Measurements from ENCODE around the gene GATA5.

Gene GATA5

DNA sequence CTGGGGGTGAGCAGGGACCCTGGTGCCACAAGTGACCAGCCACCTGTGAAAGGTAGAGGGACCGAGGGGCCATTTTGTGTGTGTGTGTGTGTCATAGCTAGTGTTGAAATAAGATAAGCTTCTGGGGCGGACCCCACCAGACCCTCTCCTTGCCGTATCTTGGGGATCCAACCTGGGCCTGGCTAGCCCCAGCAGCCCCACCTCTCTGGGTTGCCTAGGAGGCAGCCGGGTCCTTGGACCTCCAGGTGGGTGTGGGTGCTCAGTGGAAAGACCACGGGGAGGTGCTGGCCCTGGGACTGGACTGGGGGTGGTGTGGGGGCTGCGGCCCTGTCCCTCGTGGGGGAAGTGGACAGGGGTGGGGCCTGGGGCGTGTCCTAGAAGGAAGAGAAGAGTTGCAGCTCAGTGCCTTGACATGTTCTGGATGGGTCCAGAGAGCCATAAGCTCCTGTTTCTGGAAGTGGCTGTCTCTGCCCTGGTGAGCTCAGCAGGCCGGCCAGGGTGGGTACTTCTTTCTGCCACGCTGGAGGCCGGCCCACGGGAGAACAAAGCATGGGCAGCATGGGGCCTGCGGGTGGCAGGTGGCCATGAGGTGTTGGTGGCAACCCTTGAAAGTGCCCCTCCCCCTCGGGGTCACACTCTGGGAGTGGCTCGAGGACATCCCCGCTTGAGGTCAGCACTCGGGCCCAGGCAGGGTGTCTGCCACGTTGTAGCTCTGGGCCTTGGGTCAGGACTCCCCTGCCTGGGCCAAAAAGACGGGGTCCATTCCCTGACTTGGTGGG is 56.9 kb downstream of the GATA5 start:
- DNase-seq (ENCODE audit: low read depth, low spot score) = no peak

DNA sequence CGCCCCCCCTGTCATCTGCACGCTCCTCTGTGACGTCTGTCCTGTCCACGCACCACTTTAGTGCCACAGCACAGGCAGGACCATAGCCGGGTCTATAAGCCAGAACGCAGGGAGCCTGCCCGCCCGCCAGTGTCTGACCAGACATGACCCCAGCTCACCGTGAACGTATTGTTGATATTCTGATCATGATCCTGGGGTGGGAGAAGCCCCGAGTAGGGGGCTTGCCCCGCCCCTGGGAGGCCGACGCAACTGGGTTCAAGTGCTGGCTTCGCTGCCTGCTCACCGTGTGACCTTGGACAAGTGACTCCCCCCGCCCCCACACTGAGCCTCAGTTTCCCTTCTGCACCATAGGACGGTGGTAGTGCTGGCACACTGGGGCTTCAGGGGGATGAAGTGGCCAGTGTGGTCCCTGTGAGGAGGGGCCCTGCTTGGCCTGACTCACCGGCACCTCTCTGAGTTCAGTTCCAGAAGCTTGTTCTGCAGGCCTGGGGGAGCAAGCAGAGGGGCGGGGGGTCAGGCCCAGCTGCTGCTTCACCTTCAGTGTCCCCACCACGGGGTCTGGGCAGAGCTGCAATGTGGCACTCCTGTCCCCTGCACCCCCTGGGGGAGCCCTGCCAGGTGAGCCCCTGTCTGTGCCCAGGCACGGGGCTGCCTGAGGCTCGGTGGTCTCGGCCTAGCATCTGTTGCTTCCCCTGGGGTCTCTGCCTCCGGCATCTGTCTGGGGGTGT is 57.6 kb downstream of the GATA5 start:
- no peak for DNase-seq (ENCODE audit: low read depth, low spot score)

DNA sequence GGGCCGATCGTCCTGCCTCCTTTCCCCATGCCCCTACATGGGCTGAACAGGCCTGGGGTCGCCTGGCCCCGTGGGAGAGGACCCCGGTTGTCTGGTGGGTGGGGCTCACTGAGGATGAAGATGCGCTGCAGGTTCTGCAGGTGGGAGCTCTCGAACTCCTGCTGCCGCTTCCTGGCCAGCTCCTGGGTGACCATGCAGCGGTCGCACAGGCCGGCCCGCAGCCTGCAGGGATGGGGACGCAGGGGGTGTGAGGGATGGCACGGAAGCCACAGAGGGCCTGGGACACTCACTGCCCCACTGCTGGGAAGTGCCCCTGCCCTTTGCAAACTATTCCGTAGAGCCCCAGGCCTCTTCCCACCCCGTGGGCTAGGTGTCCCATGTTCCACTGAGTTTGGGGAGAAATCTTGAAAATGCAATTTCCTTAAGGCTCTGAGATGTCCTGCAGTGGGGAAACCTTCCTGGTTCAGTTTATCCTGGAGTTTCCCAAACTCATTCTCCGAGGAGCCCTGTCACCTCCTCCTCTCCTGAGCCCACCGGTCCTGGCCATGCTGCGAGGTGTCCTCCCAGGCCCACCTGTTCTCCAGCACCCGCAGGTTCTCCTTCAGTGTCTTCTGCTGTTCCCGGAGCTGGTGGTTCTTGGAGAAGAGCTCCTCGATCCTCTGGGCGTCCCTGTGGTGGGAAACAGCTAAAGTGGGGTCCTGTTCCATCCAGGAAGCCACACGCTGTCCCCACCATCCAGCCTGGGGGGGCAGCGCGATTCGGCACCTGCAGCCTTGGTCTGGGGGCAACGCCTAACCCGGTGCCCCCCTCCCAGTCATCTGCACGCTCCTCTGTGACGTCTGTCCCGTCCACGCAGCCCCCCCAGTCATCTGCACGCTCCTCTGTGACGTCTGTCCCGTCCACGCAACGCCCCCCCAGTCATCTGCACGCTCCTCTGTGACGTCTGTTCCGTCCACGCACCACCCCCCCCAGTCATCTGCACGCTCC is 58.9 kb downstream of the GATA5 start:
- DNase-seq (ENCODE audit: low read depth, low spot score) = no peak

DNA sequence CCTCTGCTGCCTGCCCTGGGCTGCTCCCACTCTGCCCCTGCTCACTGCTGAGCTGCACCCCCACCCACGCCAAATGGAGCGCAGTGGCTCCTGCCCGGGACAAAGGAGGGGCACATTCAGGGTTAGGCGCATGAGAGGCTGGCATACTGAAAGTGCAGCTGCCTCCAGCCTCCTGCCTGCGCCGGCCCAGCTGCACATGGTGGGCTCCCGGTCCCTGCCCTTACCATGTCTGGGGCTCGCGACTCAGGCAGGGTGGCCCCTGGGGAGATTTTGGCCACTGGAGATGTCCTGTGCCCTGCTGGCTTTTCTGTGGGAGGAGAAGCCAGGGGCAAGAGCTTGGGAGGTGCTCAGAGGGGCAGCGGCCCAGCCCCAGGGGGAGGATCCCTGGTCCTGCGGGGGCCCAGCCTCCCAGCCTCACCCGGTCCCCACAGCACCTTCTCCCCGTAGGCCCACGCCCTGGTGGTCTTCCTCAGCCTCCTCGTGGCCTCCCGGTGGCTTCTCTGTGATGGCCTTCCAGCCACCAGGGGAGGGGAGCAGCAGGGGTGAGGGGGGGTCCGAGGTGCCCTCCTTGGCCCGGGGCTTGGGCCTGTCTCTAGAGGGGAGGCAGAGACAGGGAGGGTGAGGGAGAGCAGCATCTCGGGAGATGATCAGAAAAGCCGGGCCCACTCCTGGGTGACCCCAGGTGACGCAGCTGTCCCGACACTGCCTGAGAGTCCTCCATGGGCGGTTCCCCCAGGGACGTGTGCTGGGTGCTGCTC is 60.3 kb downstream of the GATA5 start:
- DNase-seq (ENCODE audit: low read depth, low spot score) = no peak

DNA sequence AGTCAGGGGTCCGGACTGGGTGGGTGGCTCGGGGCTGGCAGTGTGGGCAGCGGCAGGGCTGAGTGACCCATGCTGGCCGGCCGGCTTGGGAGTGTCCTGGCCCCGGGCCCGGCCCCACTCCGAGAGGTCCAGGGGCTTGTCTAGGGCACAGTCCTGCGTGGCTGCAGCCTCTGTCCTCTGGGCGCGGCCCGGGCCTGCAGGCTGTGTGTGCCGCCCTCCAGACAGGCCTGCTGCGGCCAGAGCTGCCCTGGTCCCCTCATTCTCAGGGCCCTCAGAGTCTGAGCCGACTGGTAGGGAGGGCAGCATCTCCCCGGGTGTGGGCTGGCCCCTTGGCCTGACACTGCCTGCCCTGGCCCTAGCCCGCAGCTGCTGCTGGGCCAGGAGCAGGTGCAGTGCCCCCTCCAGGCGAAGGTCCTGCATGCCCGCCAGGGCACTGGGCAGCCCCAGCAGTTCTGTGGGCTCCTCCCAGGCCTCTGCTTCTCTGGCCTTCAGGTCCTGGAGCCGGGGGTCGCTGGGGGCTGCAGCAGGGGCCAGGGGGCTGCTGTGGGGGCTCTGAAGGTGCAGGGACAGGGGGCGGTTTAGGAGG is 61.8 kb downstream of the GATA5 start:
- DNase-seq (ENCODE audit: low read depth, low spot score) = no peak
